Gastrocnemius medialis (tissue), 4 donors: ENCODE data around the gene PSMD7.
"Not testable (repeated sequence)": the region's sequence is repeated elsewhere in the genome, so short reads cannot be mapped to it uniquely, and the experiment has no call there.

Experiments
- POLR2A ChIP-seq, 2 donors: fragments of 450-650 bp; IDR thresholded peaks; one replicate each; pipeline ENCODE4 v1.6.1; 2017; ENCODE audit warnings: antibody characterized with exemption in 2 of 2, mild to moderate bottlenecking in 2 of 2, moderate library complexity in 2 of 2
- TF ChIP-seq, protein P1 (sequence below), 5 experiments: fragments of 450-650 bp in 3 of 5; fragments of 200-600 bp in 2 of 5; sonication (generic) in 2 of 5; IDR thresholded peaks in 4 of 5; conservative IDR thresholded peaks in 1 of 5; 1 replicate in 4 of 5; 2 replicates in 1 of 5; pipeline ENCODE4 v1.5.1; 2016 to 2019; ENCODE audit warnings: antibody characterized with exemption in 5 of 5, mild to moderate bottlenecking in 3 of 5, moderate library complexity in 3 of 5

- TF ChIP-seq, protein P1, sequence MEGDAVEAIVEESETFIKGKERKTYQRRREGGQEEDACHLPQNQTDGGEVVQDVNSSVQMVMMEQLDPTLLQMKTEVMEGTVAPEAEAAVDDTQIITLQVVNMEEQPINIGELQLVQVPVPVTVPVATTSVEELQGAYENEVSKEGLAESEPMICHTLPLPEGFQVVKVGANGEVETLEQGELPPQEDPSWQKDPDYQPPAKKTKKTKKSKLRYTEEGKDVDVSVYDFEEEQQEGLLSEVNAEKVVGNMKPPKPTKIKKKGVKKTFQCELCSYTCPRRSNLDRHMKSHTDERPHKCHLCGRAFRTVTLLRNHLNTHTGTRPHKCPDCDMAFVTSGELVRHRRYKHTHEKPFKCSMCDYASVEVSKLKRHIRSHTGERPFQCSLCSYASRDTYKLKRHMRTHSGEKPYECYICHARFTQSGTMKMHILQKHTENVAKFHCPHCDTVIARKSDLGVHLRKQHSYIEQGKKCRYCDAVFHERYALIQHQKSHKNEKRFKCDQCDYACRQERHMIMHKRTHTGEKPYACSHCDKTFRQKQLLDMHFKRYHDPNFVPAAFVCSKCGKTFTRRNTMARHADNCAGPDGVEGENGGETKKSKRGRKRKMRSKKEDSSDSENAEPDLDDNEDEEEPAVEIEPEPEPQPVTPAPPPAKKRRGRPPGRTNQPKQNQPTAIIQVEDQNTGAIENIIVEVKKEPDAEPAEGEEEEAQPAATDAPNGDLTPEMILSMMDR (IDR thresholded peaks at IDR 0.05 in 4 of 5, conservative IDR thresholded peaks at IDR 0.05 in 1 of 5): not testable (repeated sequence)
- TF ChIP-seq POLR2A (IDR thresholded peaks at IDR 0.05): not testable (repeated sequence)
Measured at GRCh38 chr16:74353038-74353437, 56.4 kb downstream of the PSMD7 start.
